SU-DHL-6 (cell line): ENCODE results near the gene TTYH3.

Experiments used
- H2AFZ ChIP-seq: fragments of 200-600 bp; sonication (generic); 2 replicates; pipeline ENCODE4 v1.6.1; 2014; ENCODE audit warnings: low read depth, mild to moderate bottlenecking, moderate library complexity, mixed read lengths, antibody characterized with exemption, low read length; ENCODE audit not compliant: severe bottlenecking
- H3F3A ChIP-seq: fragments of 200-600 bp; shearing (Covaris generic); 2 replicates; pipeline ENCODE4 v1.6.0; 2016; ENCODE audit warnings: antibody characterized with exemption, mild to moderate bottlenecking; ENCODE audit not compliant: insufficient read depth
- H3K27ac ChIP-seq: fragments of 200-600 bp; sonication (generic); 2 replicates; pipeline ENCODE4 v1.5.1; 2016; ENCODE audit warnings: low read depth, mild to moderate bottlenecking, low read length, moderate library complexity, mixed read lengths
- H3K27me3 ChIP-seq: fragments of 200-600 bp; sonication (generic), shearing (Covaris generic); 2 replicates; pipeline ENCODE4 v1.6.0; 2014; ENCODE audit warnings: mild to moderate bottlenecking, low read length
- H3K36me3 ChIP-seq: fragments of 200-600 bp; sonication (generic); 2 replicates; pipeline ENCODE4 v1.6.1; 2014; ENCODE audit warnings: mild to moderate bottlenecking, low read length, mixed read lengths
- H3K4me2 ChIP-seq: fragments of 300-600, 200-600 bp; shearing (Covaris generic), sonication (generic); 2 replicates; pipeline ENCODE4 v1.6.0; 2014; ENCODE audit warnings: low read length, low read depth, mild to moderate bottlenecking; ENCODE audit not compliant: poor library complexity, severe bottlenecking
- H3K4me3 ChIP-seq: fragments of 200-600 bp; sonication (generic); 2 replicates; pipeline ENCODE4 v1.5.1; 2014; ENCODE audit warnings: antibody characterized with exemption, low read length, mild to moderate bottlenecking, mixed read lengths; ENCODE audit not compliant: insufficient read depth, poor library complexity, severe bottlenecking
- H3K79me2 ChIP-seq: fragments of 200-600 bp; sonication (generic); 2 replicates; pipeline ENCODE4 v1.6.1; 2014; ENCODE audit warnings: mild to moderate bottlenecking, low read length, moderate library complexity; ENCODE audit not compliant: insufficient read depth
- H3K9ac ChIP-seq: fragments of 200-600 bp; sonication (generic); 2 replicates; pipeline ENCODE4 v1.7.0; 2014; ENCODE audit warnings: mild to moderate bottlenecking, low read length
- H3K9me2 ChIP-seq: fragments of 200-600 bp; sonication (generic); replicated peaks from 2 replicates; pipeline ENCODE4 v1.6.1; 2014; ENCODE audit warnings: low read length; ENCODE audit not compliant: insufficient read depth
- H3K9me3 ChIP-seq: fragments of 200-600 bp; sonication (generic); 2 replicates; pipeline ENCODE4 v1.6.1; 2014; ENCODE audit warnings: low read length, mixed read lengths; ENCODE audit not compliant: insufficient read depth
- H4K20me1 ChIP-seq: fragments of 200-600 bp; sonication (generic); 2 replicates; pipeline ENCODE4 v1.6.1; 2014; ENCODE audit warnings: low read depth, mild to moderate bottlenecking, antibody characterized with exemption, low read length, moderate library complexity, mixed read lengths
- CTCF ChIP-seq: fragments of 200-600 bp; sonication (generic); IDR thresholded peaks from one replicate; pipeline ENCODE4 v1.5.1; 2017; ENCODE audit warnings: antibody characterized with exemption, mild to moderate bottlenecking, low read length, moderate library complexity; ENCODE audit not compliant: insufficient read depth, poor library complexity, severe bottlenecking
- EZH2phosphoT487 ChIP-seq: fragments of 200-600 bp; sonication (generic), shearing (Covaris generic); conservative IDR thresholded peaks from 2 replicates; pipeline ENCODE4 v1.6.1; 2018; ENCODE audit warnings: mild to moderate bottlenecking, antibody characterized with exemption, low read length, moderate library complexity, mixed read lengths

TTYH3 gene

GRCh38 chr7:2627258-2628129 is 4.3 kb upstream of the TTYH3 start:
- no peak overlapping the region for H3K4me2 ChIP-seq

GRCh38 chr7:2628130-2628482 is 3.7 kb upstream of the TTYH3 start:
- TF ChIP-seq CTCF (no peak), EZH2phosphoT487 (no peak)
- Histone ChIP-seq H3K9me2 (no peaks in the 10 kb centered on the region), H3K4me2 (no peak overlapping the region), H2AFZ (no peak overlapping the region), H3K27me3 (no peaks in the 10 kb centered on the region), H3K79me2 (no peaks in the 10 kb centered on the region), H3K36me3 (no peaks in the 10 kb centered on the region), H3K9ac (no peak overlapping the region), H3K9me3 (no peaks in the 10 kb centered on the region), H3K27ac (no peak overlapping the region), H4K20me1 (no peaks in the 10 kb centered on the region), H3F3A (no peaks in the 10 kb centered on the region), H3K4me3 (no peak overlapping the region)

More at GRCh38 chr7:2627258-2628129, 4.3 kb upstream of the TTYH3 start:
- H3K79me2 ChIP-seq, result no peaks in the 10 kb centered on the region
- no peak overlapping the region for H3K9ac ChIP-seq
- TF ChIP-seq EZH2phosphoT487 (no peak), CTCF (no peak)
- no peak overlapping the region for H3K27ac ChIP-seq
- no peak overlapping the region for H2AFZ ChIP-seq
- no peak overlapping the region for H3K4me3 ChIP-seq
- H3K9me2 ChIP-seq, result no peaks in the 10 kb centered on the region
- H4K20me1 ChIP-seq, result no peaks in the 10 kb centered on the region
- H3K27me3 ChIP-seq, result no peaks in the 10 kb centered on the region
- H3K36me3 ChIP-seq, result no peaks in the 10 kb centered on the region
- H3F3A ChIP-seq, result no peaks in the 10 kb centered on the region
- no peaks in the 10 kb centered on the region for H3K9me3 ChIP-seq

GRCh38 chr7:2628891-2629290 is 2.9 kb upstream of the TTYH3 start:
- no peak overlapping the region for H3K9ac ChIP-seq
- H3K9me3 ChIP-seq, result no peaks in the 10 kb centered on the region
- H3K27me3 ChIP-seq, result no peaks in the 10 kb centered on the region
- H3K27ac ChIP-seq, result no peak overlapping the region
- no peak overlapping the region for H3K4me3 ChIP-seq
- TF ChIP-seq CTCF, result no peak
- TF ChIP-seq EZH2phosphoT487, result no peak
- no peak overlapping the region for H2AFZ ChIP-seq
- no peaks in the 10 kb centered on the region for H4K20me1 ChIP-seq
- H3K9me2 ChIP-seq, result no peaks in the 10 kb centered on the region
- no peaks in the 10 kb centered on the region for H3F3A ChIP-seq
- no peak overlapping the region for H3K4me2 ChIP-seq
- no peaks in the 10 kb centered on the region for H3K79me2 ChIP-seq
- H3K36me3 ChIP-seq, result no peaks in the 10 kb centered on the region
